Loucy (cell line): ENCODE measurements around the gene TRAF3IP1.

Experiments
- CTCF ChIP-seq: fragments of 200-600 bp; sonication (generic); conservative IDR thresholded peaks from 2 replicates; pipeline ENCODE4 v1.5.1; 2014; ENCODE audit warnings: mild to moderate bottlenecking, antibody characterized with exemption, low read length
- EZH2phosphoT487 ChIP-seq: fragments of 200-600 bp; IDR thresholded peaks from 2 replicates; pipeline ENCODE4 v1.6.1; 2018; ENCODE audit warnings: antibody characterized with exemption, mild to moderate bottlenecking, moderate library complexity, borderline replicate concordance

GRCh38 chr2:238330391-238330790 is 10.1 kb downstream of the TRAF3IP1 start:
- no peak for TF ChIP-seq CTCF
- TF ChIP-seq EZH2phosphoT487, result no peak
